Osteocyte (in vitro differentiated cells): ENCODE results near the gene CDC25B. TPM values are rescaled to one million over a fixed set of nuclear protein-coding genes. Genes with fewer than 3 reads are reported as not detected.

ENCODE experiments used
- DNase-seq: peaks from one replicate; pipeline ENCODE4 v3.0.0; 2021; ENCODE audit warnings: mixed read lengths; ENCODE audit not compliant: unreplicated experiment; ENCODE audit errors: extremely low spot score
- H3K27ac Mint-ChIP-seq: one replicate; pipeline ENCODE4 v1.8.0; 2021; ENCODE audit warnings: mild to moderate bottlenecking, mixed read lengths; ENCODE audit not compliant: unreplicated experiment
- H3K27me3 Mint-ChIP-seq: one replicate; pipeline ENCODE4 v1.8.0; 2021; ENCODE audit warnings: mixed read lengths; ENCODE audit not compliant: unreplicated experiment
- H3K36me3 Mint-ChIP-seq: one replicate; pipeline ENCODE4 v1.8.0; 2021; ENCODE audit warnings: mixed read lengths; ENCODE audit not compliant: unreplicated experiment
- H3K4me1 Mint-ChIP-seq: one replicate; pipeline ENCODE4 v1.8.0; 2021; ENCODE audit warnings: mixed read lengths; ENCODE audit not compliant: unreplicated experiment
- H3K4me3 Mint-ChIP-seq: one replicate; pipeline ENCODE4 v1.8.0; 2021; ENCODE audit warnings: mild to moderate bottlenecking, moderate library complexity, mixed read lengths; ENCODE audit not compliant: unreplicated experiment
- H3K9me3 Mint-ChIP-seq: one replicate; pipeline ENCODE4 v1.8.0; 2021; ENCODE audit warnings: mixed read lengths; ENCODE audit not compliant: unreplicated experiment
- CTCF ChIP-seq: fragments of 200-600 bp; sonication (generic); IDR thresholded peaks from 2 replicates; pipeline ENCODE4 v1.5.0; 2021; ENCODE audit warnings: antibody characterized with exemption, mild to moderate bottlenecking, moderate library complexity
- total RNA-seq: library from RNA; stranded (reverse); gene quantifications from 2 replicates; pipeline ENCODE4 v1.2.1, GENCODE V29; 2021

CDC25B gene
- total RNA-seq, 1 donor from 2014 or later = 197 TPM

DNA sequence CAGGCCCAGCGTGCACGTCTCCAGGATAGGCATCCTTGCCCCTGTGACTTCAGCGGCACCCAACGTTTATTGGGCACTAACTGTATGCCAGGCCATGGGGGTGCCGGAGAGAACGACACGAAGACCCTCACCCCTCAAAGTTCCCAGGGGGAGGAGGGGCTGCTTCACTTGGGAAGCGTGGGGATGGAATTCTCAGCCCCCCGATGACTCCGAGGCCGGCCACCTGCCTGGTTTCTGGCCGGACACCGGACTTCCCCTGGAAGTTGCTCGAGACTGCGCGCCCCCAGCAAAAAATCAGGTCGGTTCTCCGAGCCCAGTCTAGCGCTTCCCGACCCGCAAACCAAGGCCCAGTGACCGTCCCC, 50.2 kb downstream of the CDC25B start:
- TF ChIP-seq CTCF = no peak
- Mint-ChIP-seq H3K9me3 (no peaks in the 10 kb centered on the region), H3K4me3 (peak overlapping the region; percentile 88), H3K27ac (peak overlapping the region; percentile 85), H3K27me3 (no peaks in the 10 kb centered on the region), H3K4me1 (peaks cover 31% of the 10 kb centered on the region), H3K36me3 (peaks cover 3% of the 10 kb centered on the region)
- DNase-seq = no peak

GRCh38 chr20:3846740-3847428, 50.8 kb downstream of the CDC25B start, which contains the start of gene MAVS:
Gene MAVS (plus strand): TSS chr20:3846834. CDS start chr20:3854625, 7,791 bp downstream.
- Mint-ChIP-seq H3K4me3 (peak within 1 kb of the TSS; percentile 88), H3K4me1 (peaks cover 31% of the 10 kb centered on the region), H3K27ac (peak within 1 kb of the TSS; percentile 85), H3K27me3 (no peaks in the 10 kb centered on the region), H3K36me3 (peaks cover 3% of the 10 kb centered on the region), H3K9me3 (no peaks in the 10 kb centered on the region)
- DNase-seq = peak; percentile 94
- TF ChIP-seq CTCF = no peak

DNA sequence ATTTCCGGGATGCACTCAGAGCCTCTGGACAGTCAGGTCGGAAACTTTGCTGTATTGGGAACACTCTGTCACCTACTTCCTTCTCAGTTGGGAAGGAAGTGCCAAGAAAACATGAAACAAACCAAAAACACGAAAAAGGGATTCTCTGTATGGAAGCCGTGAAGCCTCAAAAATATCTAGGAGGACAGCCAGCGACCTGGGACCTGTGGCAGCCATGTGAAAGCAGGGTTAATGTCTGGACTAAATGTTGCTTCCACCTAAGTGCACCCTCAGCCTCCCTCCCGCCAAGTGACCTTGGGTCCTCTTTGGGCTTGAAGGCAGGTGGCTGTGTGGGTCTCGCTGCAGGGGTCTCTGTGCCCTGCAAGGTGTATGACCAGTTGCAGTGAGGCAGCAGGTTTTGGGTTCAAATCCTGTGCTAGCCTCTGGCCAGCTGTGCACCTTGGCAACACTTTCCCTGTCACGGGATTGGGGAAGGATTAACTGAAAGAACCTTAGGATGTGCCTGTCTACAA, 51.4 kb downstream of the CDC25B start:
- Mint-ChIP-seq H3K36me3 (peaks cover 3% of the 10 kb centered on the region), H3K27ac (peak overlapping the region; percentile 85), H3K9me3 (no peaks in the 10 kb centered on the region), H3K27me3 (no peaks in the 10 kb centered on the region), H3K4me1 (peaks cover 31% of the 10 kb centered on the region), H3K4me3 (peak overlapping the region; percentile 88)
- no peak for TF ChIP-seq CTCF
- no peak for DNase-seq

- Mint-ChIP-seq H3K27me3 (no peaks in the 10 kb centered on the region), H3K27ac (peak overlapping the region; percentile 41), H3K4me1 (peaks cover 29% of the 10 kb centered on the region), H3K4me3 (peak overlapping the region; percentile 65), H3K9me3 (no peaks in the 10 kb centered on the region), H3K36me3 (peaks cover 3% of the 10 kb centered on the region)
- no peak for TF ChIP-seq CTCF
- DNase-seq = no peak
Measured at GRCh38 chr20:3848565-3848964, 52.5 kb downstream of the CDC25B start.

DNA sequence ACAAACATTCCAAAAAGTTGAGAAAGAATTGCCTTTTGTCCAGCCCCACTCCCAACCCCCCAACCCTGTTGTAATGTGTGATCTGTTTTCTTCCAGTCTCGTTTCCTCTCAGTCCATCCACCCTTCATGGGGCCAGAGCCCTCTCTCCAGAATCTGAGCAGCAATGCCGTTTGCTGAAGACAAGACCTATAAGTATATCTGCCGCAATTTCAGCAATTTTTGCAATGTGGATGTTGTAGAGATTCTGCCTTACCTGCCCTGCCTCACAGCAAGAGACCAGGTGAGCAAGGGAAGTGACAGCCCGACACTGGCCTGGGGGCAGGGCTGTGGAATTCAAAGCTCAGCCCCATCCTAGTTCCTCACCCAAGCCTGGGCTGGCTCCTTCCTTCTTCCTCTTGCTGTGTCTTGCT, 58.4 kb downstream of the CDC25B start:
- no peak overlapping the region for H3K4me3 Mint-ChIP-seq
- H3K9me3 Mint-ChIP-seq = no peaks in the 10 kb centered on the region
- H3K27ac Mint-ChIP-seq = no peak overlapping the region
- peaks cover 2% of the 10 kb centered on the region for H3K4me1 Mint-ChIP-seq
- no peak for TF ChIP-seq CTCF
- no peaks in the 10 kb centered on the region for H3K27me3 Mint-ChIP-seq
- H3K36me3 Mint-ChIP-seq = peaks cover 24% of the 10 kb centered on the region
- no peak for DNase-seq

Other genes starting within 250 kb of the CDC25B start
- gene GFRA4, start 132.9 kb upstream of the CDC25B start, total RNA-seq = not detected in 2 replicates
- gene ADAM33, start 114.3 kb upstream of the CDC25B start, total RNA-seq = 32.0 and 34.7 TPM in 2 replicates
- gene SIGLEC1, start 83.7 kb upstream of the CDC25B start, total RNA-seq = 0.21 TPM in 2 replicates
- not detected in 2 replicates for gene HSPA12B, start 63.6 kb upstream of the CDC25B start, total RNA-seq
- gene ADISSP, start 28.6 kb upstream of the CDC25B start, total RNA-seq = 24.3 and 25.2 TPM in 2 replicates
- gene SPEF1, start 14.9 kb upstream of the CDC25B start, total RNA-seq = 0.24 TPM in 1 of 2 replicates, not detected in the other
- 87.7 and 92.2 TPM in 2 replicates for gene CENPB, start 9.6 kb upstream of the CDC25B start, total RNA-seq
- gene AP5S1, start 24.2 kb downstream of the CDC25B start, total RNA-seq = 22.8 and 24.3 TPM in 2 replicates
- gene MAVS, start 50.5 kb downstream of the CDC25B start, total RNA-seq = 47.0 and 49.7 TPM in 2 replicates
- gene PANK2, start 93.1 kb downstream of the CDC25B start, total RNA-seq = 41.9 and 54.2 TPM in 2 replicates
- gene RNF24, start 219.2 kb downstream of the CDC25B start, total RNA-seq = 17.5 and 18.5 TPM in 2 replicates